ENCODE measurements around the gene GPRC5C. TPM values are rescaled to one million over a fixed set of nuclear protein-coding genes. Genes with fewer than 3 reads are reported as not detected.
A peak's percentile ranks its signal among the peaks of the same experiment; 100 is the strongest.

The GPRC5C gene
- total RNA-seq, 3 donors from 2014 or later (not counting 1 experiment from before 2014, with no cell fraction given), result 0.26 to 0.60 (median 0.29) TPM

- H3K4me1 ChIP-seq (ENCODE audit: control insufficient read depth, insufficient read depth, low read length), result peaks cover 40% of the 10 kb centered on the region
- DNase-seq (no peak), ATAC-seq (no peak)
- H3K27ac Mint-ChIP-seq, result peak overlapping the region; percentile 78 to 88
- H3K36me3 ChIP-seq (ENCODE audit: control insufficient read depth, insufficient read depth, low read length), result peaks cover 23% of the 10 kb centered on the region
- no peaks in the 10 kb centered on the region for H3K27me3 ChIP-seq (ENCODE audit: control insufficient read depth, insufficient read depth, low read length)
- no peaks in the 10 kb centered on the region for H3K27me3 Mint-ChIP-seq (ENCODE audit: low read depth in 2 of 2)
- 95% methylated on average over 8 of the region's 9 CpGs for WGBS (ENCODE audit: insufficient coverage)
- no peak for TF ChIP-seq CTCF (IDR thresholded peaks at IDR 0.05)
- peaks cover 3% of the 10 kb centered on the region for H3K9me3 ChIP-seq (ENCODE audit: control insufficient read depth, insufficient read depth, low read length)
- H3K27ac ChIP-seq (ENCODE audit: low read length), result peak overlapping the region; percentile 13
- H3K36me3 Mint-ChIP-seq, result peaks cover 10% of the 10 kb centered on the region
- no peak overlapping the region for H3K4me3 ChIP-seq (ENCODE audit: low read length)
- H3K4me1 Mint-ChIP-seq, result peaks cover 55 to 77% of the 10 kb centered on the region in 2 donors
- H3K9me3 Mint-ChIP-seq, result no peaks in the 10 kb centered on the region
- intact Hi-C loops (cut with micrococcal nuclease), result loop anchor here (1.0 to 10.0 kb wide), 2 partner anchors 11 to 186 kb away; no protein-coding TSS in a partner anchor
- H3K4me3 Mint-ChIP-seq, result no peak overlapping the region
These were observed 58.8 kb downstream of the GPRC5C start for GRCh38 chr17:74490716-74491115.

- no peak overlapping the region for H3K4me3 ChIP-seq (ENCODE audit: low read length)
- Mint-ChIP-seq H3K27me3 (ENCODE audit: low read depth in 2 of 2) (no peaks in the 10 kb centered on the region), H3K4me1 (peaks cover 51 to 71% of the 10 kb centered on the region in 2 donors), H3K36me3 (peaks cover 10% of the 10 kb centered on the region), H3K4me3 (peak overlapping the region; percentile 69), H3K27ac (peak overlapping the region; percentile 78 to 88), H3K9me3 (no peaks in the 10 kb centered on the region)
- TF ChIP-seq CTCF (IDR thresholded peaks at IDR 0.05), result no peak
- no peaks in the 10 kb centered on the region for H3K27me3 ChIP-seq (ENCODE audit: control insufficient read depth, insufficient read depth, low read length)
- H3K36me3 ChIP-seq (ENCODE audit: control insufficient read depth, insufficient read depth, low read length), result peaks cover 14% of the 10 kb centered on the region
- intact Hi-C loops (cut with micrococcal nuclease), result loop anchor here (1.0 to 10.0 kb wide), 2 partner anchors 12 to 187 kb away; no protein-coding TSS in a partner anchor
- WGBS (ENCODE audit: insufficient coverage), result 51% methylated on average over 7 of the region's 7 CpGs
- H3K9me3 ChIP-seq (ENCODE audit: control insufficient read depth, insufficient read depth, low read length), result peaks cover 3% of the 10 kb centered on the region
- H3K4me1 ChIP-seq (ENCODE audit: control insufficient read depth, insufficient read depth, low read length), result peaks cover 38% of the 10 kb centered on the region
- no peak for DNase-seq
- ATAC-seq, result peak; percentile 50 to 71 (median 64)
- peak overlapping the region; percentile 59 for H3K27ac ChIP-seq (ENCODE audit: low read length)
These were observed 59.7 kb downstream of the GPRC5C start for GRCh38 chr17:74491626-74492025.

GRCh38 chr17:74493331-74493833 is 61.5 kb downstream of the GPRC5C start:
- Mint-ChIP-seq H3K9me3 (no peaks in the 10 kb centered on the region), H3K27ac (peak overlapping the region; percentile 78 to 88), H3K4me3 (peak overlapping the region; percentile 68), H3K27me3 (ENCODE audit: low read depth in 2 of 2) (no peaks in the 10 kb centered on the region), H3K36me3 (no peaks in the 10 kb centered on the region), H3K4me1 (peaks cover 40 to 66% of the 10 kb centered on the region in 2 donors)
- TF ChIP-seq CTCF (IDR thresholded peaks at IDR 0.05), result peak; percentile 86
- peaks cover 2% of the 10 kb centered on the region for H3K9me3 ChIP-seq (ENCODE audit: control insufficient read depth, insufficient read depth, low read length)
- no peak overlapping the region for H3K27ac ChIP-seq (ENCODE audit: low read length)
- no peak overlapping the region for H3K4me3 ChIP-seq (ENCODE audit: low read length)
- ATAC-seq (peak; percentile 87 to 93 (median 90)), DNase-seq (peak; percentile 63 to 85)
- WGBS (ENCODE audit: insufficient coverage), result 52% methylated on average over 10 of the region's 11 CpGs
- peaks cover 35% of the 10 kb centered on the region for H3K4me1 ChIP-seq (ENCODE audit: control insufficient read depth, insufficient read depth, low read length)
- no peaks in the 10 kb centered on the region for H3K27me3 ChIP-seq (ENCODE audit: control insufficient read depth, insufficient read depth, low read length)
- intact Hi-C loops (cut with micrococcal nuclease), result loop anchor here (1.0 to 10.0 kb wide), 4 partner anchors 36 to 189 kb away; no protein-coding TSS in a partner anchor
- H3K36me3 ChIP-seq (ENCODE audit: control insufficient read depth, insufficient read depth, low read length), result peaks cover 3% of the 10 kb centered on the region

Other genes starting within 250 kb of the GPRC5C start
- gene RPL38, start 228.4 kb upstream of the GPRC5C start, total RNA-seq, result 100 to 1,000 TPM; 560 to 802 (median 759) TPM
- 1 to 10 TPM; 4.3 to 7.9 (median 4.8) TPM for gene TTYH2, start 218.5 kb upstream of the GPRC5C start, total RNA-seq
- gene DNAI2, start 157.9 kb upstream of the GPRC5C start, total RNA-seq, result 1 to 10 TPM in 2 of 3 donors, under 1 TPM in 1; 0.35 to 1.8 (median 1.2) TPM
- gene KIF19, start 105.9 kb upstream of the GPRC5C start, total RNA-seq, result 1 to 10 TPM; 1.7 to 7.1 (median 6.1) TPM
- under 1 TPM in 1 of 3 donors, not detected in 2; 0.48 TPM for gene BTBD17, start 70.2 kb upstream of the GPRC5C start, total RNA-seq
- gene GPR142, start 64.6 kb upstream of the GPRC5C start, total RNA-seq, result not detected
- gene CD300A, start 34.5 kb downstream of the GPRC5C start, total RNA-seq, result 100 to 1,000 TPM; 287 to 370 (median 295) TPM
- 1 to 10 TPM; 2.0 to 4.9 (median 3.5) TPM for gene CD300LB, start 99.4 kb downstream of the GPRC5C start, total RNA-seq
- gene CD300C, start 114.0 kb downstream of the GPRC5C start, total RNA-seq, result 1 to 10 TPM; 4.3 to 7.6 (median 6.9) TPM
- 1 to 10 TPM in 1 of 3 donors, under 1 TPM in 1, not detected in 1; 0.90 to 9.3 TPM for gene CD300H, start 135.4 kb downstream of the GPRC5C start, total RNA-seq
- not detected for gene CD300LD, start 160.2 kb downstream of the GPRC5C start, total RNA-seq
- gene CD300E, start 191.7 kb downstream of the GPRC5C start, total RNA-seq, result 1 to 10 TPM; 6.9 to 10.0 (median 8.9) TPM